ENCODE data around the gene ARPC1A.
"Not testable (repeated sequence)": the region's sequence is repeated elsewhere in the genome, so short reads cannot be mapped to it uniquely, and the experiment has no call there.

ARPC1A gene

DNA sequence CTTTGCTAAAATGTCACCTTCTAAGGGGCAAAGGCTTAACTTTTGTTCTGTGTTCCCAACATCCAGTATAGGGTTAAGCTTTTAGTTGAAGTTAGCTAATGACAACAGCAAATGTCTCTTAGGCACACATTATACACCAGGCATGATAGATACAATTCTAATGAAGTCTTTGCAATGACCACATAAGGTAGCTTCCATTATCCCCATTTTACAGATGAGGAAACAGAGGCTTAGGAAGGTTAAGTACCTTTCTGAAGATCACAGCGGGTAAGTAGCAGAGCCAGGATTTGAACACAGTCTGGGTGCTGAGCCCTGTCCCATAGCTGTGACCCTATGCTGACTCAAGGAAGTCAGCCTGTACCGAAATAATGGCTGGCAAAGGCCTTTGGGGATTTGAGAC, 84.9 kb downstream of the ARPC1A start:
- DNase-seq (ENCODE audit: low read depth) = no peak

DNA sequence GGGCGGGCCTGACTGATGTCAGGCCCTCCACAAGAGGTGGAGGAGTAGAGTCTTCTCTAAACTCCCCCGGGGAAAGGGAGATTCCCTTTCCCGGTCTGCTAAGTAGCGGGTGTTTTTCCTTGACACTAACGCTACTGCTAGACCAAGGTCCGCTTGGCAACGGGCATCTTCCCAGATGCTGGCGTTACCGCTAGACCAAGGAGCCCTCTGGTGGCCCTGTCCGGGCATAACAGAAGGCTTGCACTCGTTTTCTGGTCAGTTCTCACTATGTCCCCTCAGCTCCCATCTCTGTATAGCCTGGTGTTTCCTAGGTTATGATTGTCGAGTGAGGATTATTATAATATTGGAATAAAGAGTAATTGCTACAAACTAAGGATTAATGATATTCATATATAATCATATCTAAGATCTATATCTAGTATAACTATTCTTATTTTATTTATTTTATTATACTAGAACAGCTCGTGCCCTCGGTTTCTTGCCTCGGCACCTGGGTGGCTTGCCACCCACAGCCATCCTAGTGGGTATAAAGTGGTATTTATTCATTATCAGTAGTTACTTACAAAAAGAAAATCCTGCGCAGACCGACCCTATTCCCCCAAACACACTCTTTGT, 89.9 kb downstream of the ARPC1A start:
- not testable (repeated sequence) for DNase-seq (ENCODE audit: low read depth)
